PC-3 (cell line): Measurements from ENCODE around the gene C3. TPM values are rescaled to one million over a fixed set of nuclear protein-coding genes. Genes with fewer than 3 reads are reported as not detected.
A peak's percentile ranks its signal among the peaks of the same experiment; 100 is the strongest.

Experiments
- ATAC-seq: fragments of 200-7000 bp; cut with Tn5 transposase; 2 replicates; pipeline ENCODE4 v1.9.1; 2020; ENCODE audit warnings: mild to moderate bottlenecking, moderate library complexity
- BruUV-seq: library from RNA; stranded (reverse); fragments of 400-500 nt; replicated peaks from 2 replicates; lab custom pipeline; 2021; lab: Mats Ljungman, UMichigan
- CTCF ChIA-PET: fragments of 300-600 bp; sonication (Branson Sonifier 250); formaldehyde crosslinking; loops from one replicate; lab custom pipeline; 2022; ENCODE audit warnings: antibody characterized with exemption; lab: Charles Lee
- POLR2A ChIA-PET: fragments of 300-600 bp; sonication (Branson Sonifier 250); formaldehyde crosslinking; loops from one replicate; lab custom pipeline; 2022; ENCODE audit warnings: antibody characterized with exemption; ENCODE audit not compliant: unreplicated experiment; lab: Charles Lee
- DNase-seq: peaks from one replicate; pipeline ENCODE4 v3.0.0-alpha.2; 2015
- H2AFZ ChIP-seq: fragments of 300-600 bp; sonication (generic); 2 replicates; pipeline ENCODE4 v1.6.0; 2016; ENCODE audit warnings: antibody characterized with exemption, low read length
- H3F3A ChIP-seq: fragments of 300-600 bp; sonication (generic); one replicate; pipeline ENCODE4 v1.6.0; 2017; ENCODE audit warnings: antibody characterized with exemption, low read length, control low read depth, mild to moderate bottlenecking; ENCODE audit not compliant: unreplicated experiment
- H3K27ac ChIP-seq: fragments of 300-600 bp; sonication (generic); 2 replicates; pipeline ENCODE4 v1.5.1; 2016; ENCODE audit warnings: mild to moderate bottlenecking, low read length
- H3K27me3 ChIP-seq: fragments of 300-600 bp; sonication (generic); 2 replicates; pipeline ENCODE4 v1.6.1; 2016; ENCODE audit warnings: low read length, mixed read lengths
- H3K36me3 ChIP-seq: fragments of 300-600 bp; sonication (generic); 2 replicates; pipeline ENCODE4 v1.6.1; 2016; ENCODE audit warnings: low read depth, mixed run types, low read length, mixed read lengths
- H3K4me1 ChIP-seq: fragments of 300-600 bp; sonication (generic); 2 replicates; pipeline ENCODE4 v1.5.1; 2016; ENCODE audit warnings: low read length; ENCODE audit not compliant: insufficient read depth
- H3K4me2 ChIP-seq: fragments of 300-600 bp; sonication (generic); 2 replicates; pipeline ENCODE4 v1.6.0; 2016; ENCODE audit warnings: low read length
- H3K4me3 ChIP-seq: fragments of 300-600 bp; sonication (generic); 2 replicates; pipeline ENCODE4 v1.5.1; 2016; ENCODE audit warnings: mild to moderate bottlenecking, low read length, mixed read lengths
- H3K79me2 ChIP-seq: fragments of 300-600 bp; sonication (generic); 2 replicates; pipeline ENCODE4 v1.6.1; 2017; ENCODE audit warnings: low read length, mixed read lengths
- H3K9ac ChIP-seq: fragments of 300-600 bp; sonication (generic); 2 replicates; pipeline ENCODE4 v1.6.0; 2016; ENCODE audit warnings: mild to moderate bottlenecking, low read length
- H3K9me2 ChIP-seq: fragments of 300-600 bp; sonication (generic); replicated peaks from 2 replicates; pipeline ENCODE4 v1.6.1; 2016; ENCODE audit warnings: mixed run types, low read length, mixed read lengths
- H3K9me3 ChIP-seq: fragments of 300-600 bp; sonication (generic); 2 replicates; pipeline ENCODE4 v1.6.1; 2016; ENCODE audit warnings: low read length, mixed read lengths
- H4K20me1 ChIP-seq: fragments of 300-600 bp; sonication (generic); 2 replicates; pipeline ENCODE4 v1.6.1; 2016; ENCODE audit warnings: low read length, mixed read lengths
- EZH2 ChIP-seq: fragments of 300-600 bp; sonication (generic); IDR thresholded peaks from one replicate; pipeline ENCODE4 v1.6.1; 2017; ENCODE audit warnings: antibody characterized with exemption, mild to moderate bottlenecking, low read length; ENCODE audit not compliant: unreplicated experiment
- EZH2phosphoT487 ChIP-seq: fragments of 300-600 bp; sonication (generic); IDR thresholded peaks from 2 replicates; pipeline ENCODE4 v1.6.1; 2018; ENCODE audit warnings: mild to moderate bottlenecking, antibody characterized with exemption, low read length, borderline replicate concordance
- intact Hi-C: fragments of 100-400 bp; cut with micrococcal nuclease; formaldehyde crosslinking; loops from 2 replicates; pipeline ENCODE4 v1.9.0; 2023
- total RNA-seq: library from RNA; depleted of rRNA; stranded (reverse); fragments of >200 nt; gene quantifications from 2 replicates; pipeline ENCODE4 v1.2.3, GENCODE V29; 2014
- TF ChIP-seq, protein P1 (sequence below): fragments of 300-600 bp; sonication (generic); conservative IDR thresholded peaks from 2 replicates; pipeline ENCODE4 v1.5.1; 2017; ENCODE audit warnings: antibody characterized with exemption, low read depth, mild to moderate bottlenecking, low read length

The C3 gene
- total RNA-seq, 1 experiment from 2014 or later = 13.3 TPM

DNA sequence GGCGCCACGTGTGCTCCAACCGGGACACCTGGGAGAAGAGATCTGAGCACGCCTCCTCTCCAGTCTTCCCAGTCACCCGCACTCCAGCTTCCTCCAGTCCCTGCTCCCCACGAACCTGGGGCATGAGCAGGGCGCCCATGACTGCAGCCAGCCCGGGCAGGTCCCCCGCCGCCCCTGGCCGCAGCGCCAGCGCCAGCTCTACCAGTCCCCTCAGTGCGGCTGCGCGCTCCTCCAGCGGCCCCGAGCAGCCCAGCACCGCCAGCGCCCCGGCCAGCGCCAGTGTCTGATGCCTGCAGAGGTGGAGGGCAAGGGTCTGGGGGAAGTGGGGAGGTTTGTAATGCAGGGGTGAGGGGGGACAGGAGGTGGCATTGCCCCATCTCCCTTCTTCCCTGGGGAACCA, 33.7 kb upstream of the C3 start:
- no peak overlapping the region for H3K4me2 ChIP-seq
- no peak for ATAC-seq
- no TSS peak for BruUV-seq
- H4K20me1 ChIP-seq = 0 out of 2 replicates have a peak, but pooled peaks cover 4% of the 10 kb centered on the region
- no peak overlapping the region for H3K27ac ChIP-seq
- H3K9me2 ChIP-seq = no peaks in the 10 kb centered on the region
- peaks cover 5% of the 10 kb centered on the region for H3F3A ChIP-seq
- no peak overlapping the region for H3K4me3 ChIP-seq
- H2AFZ ChIP-seq = no peak overlapping the region
- H3K4me1 ChIP-seq = no peaks in the 10 kb centered on the region
- intact Hi-C loops = no loop called here
- DNase-seq = no peak
- H3K9me3 ChIP-seq = no peaks in the 10 kb centered on the region
- POLR2A ChIA-PET = no interaction called here
- CTCF ChIA-PET = no interaction called here
- H3K9ac ChIP-seq = no peak overlapping the region
- no peaks in the 10 kb centered on the region for H3K79me2 ChIP-seq
- TF ChIP-seq EZH2phosphoT487 = no peak
- TF ChIP-seq EZH2 = no peak
- TF ChIP-seq, protein P1, sequence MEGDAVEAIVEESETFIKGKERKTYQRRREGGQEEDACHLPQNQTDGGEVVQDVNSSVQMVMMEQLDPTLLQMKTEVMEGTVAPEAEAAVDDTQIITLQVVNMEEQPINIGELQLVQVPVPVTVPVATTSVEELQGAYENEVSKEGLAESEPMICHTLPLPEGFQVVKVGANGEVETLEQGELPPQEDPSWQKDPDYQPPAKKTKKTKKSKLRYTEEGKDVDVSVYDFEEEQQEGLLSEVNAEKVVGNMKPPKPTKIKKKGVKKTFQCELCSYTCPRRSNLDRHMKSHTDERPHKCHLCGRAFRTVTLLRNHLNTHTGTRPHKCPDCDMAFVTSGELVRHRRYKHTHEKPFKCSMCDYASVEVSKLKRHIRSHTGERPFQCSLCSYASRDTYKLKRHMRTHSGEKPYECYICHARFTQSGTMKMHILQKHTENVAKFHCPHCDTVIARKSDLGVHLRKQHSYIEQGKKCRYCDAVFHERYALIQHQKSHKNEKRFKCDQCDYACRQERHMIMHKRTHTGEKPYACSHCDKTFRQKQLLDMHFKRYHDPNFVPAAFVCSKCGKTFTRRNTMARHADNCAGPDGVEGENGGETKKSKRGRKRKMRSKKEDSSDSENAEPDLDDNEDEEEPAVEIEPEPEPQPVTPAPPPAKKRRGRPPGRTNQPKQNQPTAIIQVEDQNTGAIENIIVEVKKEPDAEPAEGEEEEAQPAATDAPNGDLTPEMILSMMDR = no peak
- H3K36me3 ChIP-seq = peaks cover 56% of the 10 kb centered on the region
- no peaks in the 10 kb centered on the region for H3K27me3 ChIP-seq

- no TSS peak for BruUV-seq
- peaks cover 55% of the 10 kb centered on the region for H3K36me3 ChIP-seq
- no peaks in the 10 kb centered on the region for H3K9me3 ChIP-seq
- H3F3A ChIP-seq = peaks cover under 1% of the 10 kb centered on the region
- no peaks in the 10 kb centered on the region for H3K4me1 ChIP-seq
- no peak overlapping the region for H3K4me3 ChIP-seq
- DNase-seq = peak; percentile 54
- ChIA-PET POLR2A (no interaction called here), CTCF (no interaction called here)
- no peaks in the 10 kb centered on the region for H3K27me3 ChIP-seq
- H2AFZ ChIP-seq = no peak overlapping the region
- no peak overlapping the region for H3K4me2 ChIP-seq
- H3K9ac ChIP-seq = no peak overlapping the region
- ATAC-seq = peak; percentile 73
- TF ChIP-seq, protein P1 = no peak
- TF ChIP-seq EZH2phosphoT487 (no peak), EZH2 (no peak)
- no peaks in the 10 kb centered on the region for H3K9me2 ChIP-seq
- intact Hi-C loops = no loop called here
- no peak overlapping the region for H3K27ac ChIP-seq
- H3K79me2 ChIP-seq = no peaks in the 10 kb centered on the region
- no peaks in the 10 kb centered on the region for H4K20me1 ChIP-seq
Measured at GRCh38 chr19:6753178-6754031, 33.0 kb upstream of the C3 start.
